Panc1 (cell line): ENCODE results near the gene VAV3.

Source experiments
- POLR2AphosphoS5 ChIP-seq: IDR thresholded peaks from 2 replicates; pipeline ENCODE4 v1.6.1; 2012; ENCODE audit warnings: mild to moderate bottlenecking, low read depth, low read length, moderate library complexity
- SIN3A ChIP-seq: IDR thresholded peaks from 2 replicates; pipeline ENCODE4 v1.6.1; 2012; ENCODE audit warnings: low read depth, mild to moderate bottlenecking, low read length, moderate library complexity, borderline replicate concordance; ENCODE audit not compliant: insufficient read depth
- TCF7L2 ChIP-seq: IDR thresholded peaks from 2 replicates; pipeline ENCODE4 v1.6.1; 2011; ENCODE audit warnings: mild to moderate bottlenecking, low read depth, low read length, inconsistent platforms
- TF ChIP-seq, protein P1 (sequence below): fragments of 450-650 bp; IDR thresholded peaks from 2 replicates; pipeline ENCODE4 v1.5.1; 2017; ENCODE audit warnings: mild to moderate bottlenecking
- TF ChIP-seq, protein P2 (sequence below), 2 experiments: IDR thresholded peaks; 2 replicates each; pipeline ENCODE4 v1.6.1; 2011 to 2012; ENCODE audit warnings: low read depth in 2 of 2, control low read depth in 1 of 2, low read length in 1 of 2, mild to moderate bottlenecking in 1 of 2, moderate library complexity in 1 of 2; ENCODE audit not compliant: insufficient read depth in 1 of 2

DNA sequence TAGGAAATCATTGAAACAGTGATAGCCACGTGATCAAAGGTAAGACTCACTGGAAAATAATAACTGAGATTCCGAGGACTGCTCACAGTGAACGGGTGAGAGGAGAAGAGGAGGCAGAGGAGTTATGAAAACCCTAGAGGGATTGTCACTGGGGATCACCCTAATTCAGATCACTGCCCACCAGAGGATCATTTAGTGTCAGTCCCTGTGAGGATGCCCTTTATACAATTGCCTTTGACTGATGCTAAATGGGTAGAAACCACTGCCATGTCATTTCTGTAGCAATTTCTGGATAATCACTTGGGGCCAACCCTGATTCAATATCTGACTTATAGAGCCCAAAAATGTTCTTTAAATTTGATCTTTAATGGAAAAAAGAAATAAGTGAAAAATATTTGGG, 14.1 kb upstream of the VAV3 start:
- TF ChIP-seq, protein P1, sequence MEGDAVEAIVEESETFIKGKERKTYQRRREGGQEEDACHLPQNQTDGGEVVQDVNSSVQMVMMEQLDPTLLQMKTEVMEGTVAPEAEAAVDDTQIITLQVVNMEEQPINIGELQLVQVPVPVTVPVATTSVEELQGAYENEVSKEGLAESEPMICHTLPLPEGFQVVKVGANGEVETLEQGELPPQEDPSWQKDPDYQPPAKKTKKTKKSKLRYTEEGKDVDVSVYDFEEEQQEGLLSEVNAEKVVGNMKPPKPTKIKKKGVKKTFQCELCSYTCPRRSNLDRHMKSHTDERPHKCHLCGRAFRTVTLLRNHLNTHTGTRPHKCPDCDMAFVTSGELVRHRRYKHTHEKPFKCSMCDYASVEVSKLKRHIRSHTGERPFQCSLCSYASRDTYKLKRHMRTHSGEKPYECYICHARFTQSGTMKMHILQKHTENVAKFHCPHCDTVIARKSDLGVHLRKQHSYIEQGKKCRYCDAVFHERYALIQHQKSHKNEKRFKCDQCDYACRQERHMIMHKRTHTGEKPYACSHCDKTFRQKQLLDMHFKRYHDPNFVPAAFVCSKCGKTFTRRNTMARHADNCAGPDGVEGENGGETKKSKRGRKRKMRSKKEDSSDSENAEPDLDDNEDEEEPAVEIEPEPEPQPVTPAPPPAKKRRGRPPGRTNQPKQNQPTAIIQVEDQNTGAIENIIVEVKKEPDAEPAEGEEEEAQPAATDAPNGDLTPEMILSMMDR: no peak
- TF ChIP-seq, protein P2, sequence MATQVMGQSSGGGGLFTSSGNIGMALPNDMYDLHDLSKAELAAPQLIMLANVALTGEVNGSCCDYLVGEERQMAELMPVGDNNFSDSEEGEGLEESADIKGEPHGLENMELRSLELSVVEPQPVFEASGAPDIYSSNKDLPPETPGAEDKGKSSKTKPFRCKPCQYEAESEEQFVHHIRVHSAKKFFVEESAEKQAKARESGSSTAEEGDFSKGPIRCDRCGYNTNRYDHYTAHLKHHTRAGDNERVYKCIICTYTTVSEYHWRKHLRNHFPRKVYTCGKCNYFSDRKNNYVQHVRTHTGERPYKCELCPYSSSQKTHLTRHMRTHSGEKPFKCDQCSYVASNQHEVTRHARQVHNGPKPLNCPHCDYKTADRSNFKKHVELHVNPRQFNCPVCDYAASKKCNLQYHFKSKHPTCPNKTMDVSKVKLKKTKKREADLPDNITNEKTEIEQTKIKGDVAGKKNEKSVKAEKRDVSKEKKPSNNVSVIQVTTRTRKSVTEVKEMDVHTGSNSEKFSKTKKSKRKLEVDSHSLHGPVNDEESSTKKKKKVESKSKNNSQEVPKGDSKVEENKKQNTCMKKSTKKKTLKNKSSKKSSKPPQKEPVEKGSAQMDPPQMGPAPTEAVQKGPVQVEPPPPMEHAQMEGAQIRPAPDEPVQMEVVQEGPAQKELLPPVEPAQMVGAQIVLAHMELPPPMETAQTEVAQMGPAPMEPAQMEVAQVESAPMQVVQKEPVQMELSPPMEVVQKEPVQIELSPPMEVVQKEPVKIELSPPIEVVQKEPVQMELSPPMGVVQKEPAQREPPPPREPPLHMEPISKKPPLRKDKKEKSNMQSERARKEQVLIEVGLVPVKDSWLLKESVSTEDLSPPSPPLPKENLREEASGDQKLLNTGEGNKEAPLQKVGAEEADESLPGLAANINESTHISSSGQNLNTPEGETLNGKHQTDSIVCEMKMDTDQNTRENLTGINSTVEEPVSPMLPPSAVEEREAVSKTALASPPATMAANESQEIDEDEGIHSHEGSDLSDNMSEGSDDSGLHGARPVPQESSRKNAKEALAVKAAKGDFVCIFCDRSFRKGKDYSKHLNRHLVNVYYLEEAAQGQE (IDR thresholded peaks at IDR 0.05; ENCODE audit: insufficient read depth in 1 of 2, low read depth in 2 of 2, low read length in 1 of 2): no peak
- no peak for TF ChIP-seq POLR2AphosphoS5
- TF ChIP-seq SIN3A: no peak
- no peak for TF ChIP-seq TCF7L2
